Liver (tissue), 9 donors: Measurements from ENCODE around the gene LRP5. TPM values are rescaled to one million over a fixed set of nuclear protein-coding genes. Genes with fewer than 3 reads are reported as not detected.

ENCODE experiments used
- DNase-seq: peaks from one replicate; pipeline ENCODE4 v3.0.0-alpha.2; 2017; ENCODE audit warnings: low spot score
- H3K27ac ChIP-seq, 2 donors: one replicate each; pipeline ENCODE4 v1.7.0; 2013; ENCODE audit warnings: inconsistent platforms in 2 of 2, low read length in 2 of 2, control low read depth in 1 of 2, low read depth in 1 of 2, mild to moderate bottlenecking in 1 of 2
- H3K27me3 ChIP-seq, 4 donors: one replicate each; pipeline versions ENCODE4 v1.6.1 to v1.7.0; 2013; ENCODE audit warnings: low read length in 3 of 4, inconsistent platforms in 1 of 4, mild to moderate bottlenecking in 1 of 4, moderate library complexity in 1 of 4; ENCODE audit not compliant: control insufficient read depth in 4 of 4, insufficient read depth in 4 of 4
- H3K36me3 ChIP-seq, 4 donors: one replicate each; pipeline versions ENCODE4 v1.6.1 to v1.7.0; 2013; ENCODE audit warnings: low read length in 3 of 4, mild to moderate bottlenecking in 3 of 4, low read depth in 1 of 4, moderate library complexity in 1 of 4; ENCODE audit not compliant: control insufficient read depth in 4 of 4, insufficient read depth in 3 of 4
- H3K4me1 ChIP-seq, 4 donors: one replicate each; pipeline versions ENCODE4 v1.6.1 to v1.7.0; 2013; ENCODE audit warnings: low read length in 3 of 4, mild to moderate bottlenecking in 3 of 4, moderate library complexity in 1 of 4; ENCODE audit not compliant: control insufficient read depth in 4 of 4, insufficient read depth in 4 of 4
- H3K4me3 ChIP-seq, 3 donors: one replicate each; pipeline versions ENCODE4 v1.6.1 to v1.7.0; 2013; ENCODE audit warnings: low read length in 3 of 3, control low read depth in 1 of 3, low read depth in 1 of 3, mild to moderate bottlenecking in 1 of 3
- H3K9ac ChIP-seq, 2 donors: one replicate each; pipeline ENCODE4 v1.7.0; 2013; ENCODE audit warnings: low read length in 2 of 2, mild to moderate bottlenecking in 2 of 2, moderate library complexity in 2 of 2, control low read depth in 1 of 2, low read depth in 1 of 2
- H3K9me3 ChIP-seq, 4 donors: one replicate each; pipeline versions ENCODE4 v1.6.1 to v1.7.0; 2013; ENCODE audit warnings: low read length in 3 of 4; ENCODE audit not compliant: control insufficient read depth in 4 of 4
- EGR1 ChIP-seq, 2 donors: IDR thresholded peaks; 2 replicates each; pipeline ENCODE4 v1.6.1; 2016 to 2018; ENCODE audit warnings: antibody characterized with exemption in 2 of 2, low read depth in 2 of 2
- FOXA1 ChIP-seq: IDR thresholded peaks from 2 replicates; pipeline ENCODE4 v1.6.1; 2016; ENCODE audit warnings: antibody characterized with exemption
- FOXA2 ChIP-seq: IDR thresholded peaks from 2 replicates; pipeline ENCODE4 v1.6.1; 2016; ENCODE audit warnings: antibody characterized with exemption
- GABPA ChIP-seq, 2 donors: IDR thresholded peaks in 1 of 2; conservative IDR thresholded peaks in 1 of 2; 2 replicates each; pipeline ENCODE4 v1.6.1; 2016; ENCODE audit warnings: antibody characterized with exemption in 2 of 2, mild to moderate bottlenecking in 1 of 2, moderate library complexity in 1 of 2
- HNF4G ChIP-seq: IDR thresholded peaks from 2 replicates; pipeline ENCODE4 v1.6.1; 2016; ENCODE audit warnings: antibody characterized with exemption
- JUND ChIP-seq, 2 donors: IDR thresholded peaks; 2 replicates each; pipeline ENCODE4 v1.6.1; 2016; ENCODE audit warnings: antibody characterized with exemption in 2 of 2
- NR2F2 ChIP-seq: IDR thresholded peaks from 2 replicates; pipeline ENCODE4 v1.6.1; 2016; ENCODE audit warnings: antibody characterized with exemption
- RAD21 ChIP-seq, 2 donors: IDR thresholded peaks; 2 replicates each; pipeline ENCODE4 v1.6.1; 2016; ENCODE audit warnings: antibody characterized with exemption in 2 of 2, mild to moderate bottlenecking in 2 of 2
- RXRA ChIP-seq, 2 donors: IDR thresholded peaks; 2 replicates each; pipeline ENCODE4 v1.6.1; 2017 to 2018; ENCODE audit warnings: antibody characterized with exemption in 2 of 2, mild to moderate bottlenecking in 1 of 2
- SP1 ChIP-seq: IDR thresholded peaks from 2 replicates; pipeline ENCODE4 v1.6.1; 2018; ENCODE audit warnings: antibody characterized with exemption, mild to moderate bottlenecking
- TAF1 ChIP-seq: conservative IDR thresholded peaks from 2 replicates; pipeline ENCODE4 v1.6.1; 2016; ENCODE audit warnings: antibody characterized with exemption, mild to moderate bottlenecking
- YY1 ChIP-seq: IDR thresholded peaks from 2 replicates; pipeline ENCODE4 v1.6.1; 2016; ENCODE audit warnings: antibody characterized with exemption, mild to moderate bottlenecking
- WGBS: extraction: QIAGEN DNeasy Blood & Tissue Kit; methylation state at CpG from one replicate; pipeline ENCODE4 v1.1.7; 2013; 5-methylcytosine and 5-hydroxymethylcytosine counted together
- polyA plus RNA-seq, 2 donors: library from polyadenylated mRNA; stranded (reverse) in 1 of 2; unstranded in 1 of 2; fragments of 200-250 nt in 1 of 2; fragments of >200 nt in 1 of 2; fragmentation: Nextera tagmentation in 1 of 2; extraction: Ambion mirVana in 1 of 2; gene quantifications; one replicate each; pipeline versions ENCODE4 v1.2.1 to v1.2.3, GENCODE V29; 2013 to 2015
- total RNA-seq, 2 donors: library from RNA; depleted of rRNA; stranded (reverse); fragments of >200 nt; gene quantifications; one replicate each; pipeline ENCODE4 v1.2.3, GENCODE V29; 2014
- TF ChIP-seq, protein P1 (sequence below): fragments of 150-350 bp; IDR thresholded peaks from 2 replicates; pipeline ENCODE4 v1.5.1; 2017; ENCODE audit warnings: improper control_type of control experiment, low read depth, low read length; ENCODE audit not compliant: missing input control
- TF ChIP-seq, protein P2 (sequence below): IDR thresholded peaks from 2 replicates; pipeline ENCODE4 v1.6.1; 2016; ENCODE audit warnings: antibody characterized with exemption
- TF ChIP-seq, protein P3 (sequence below): IDR thresholded peaks from 2 replicates; pipeline ENCODE4 v1.6.1; 2016; ENCODE audit warnings: antibody characterized with exemption
- TF ChIP-seq, protein P4 (sequence below): IDR thresholded peaks from 2 replicates; pipeline ENCODE4 v1.6.1; 2016; ENCODE audit warnings: antibody characterized with exemption, mild to moderate bottlenecking
- TF ChIP-seq, protein P5 (sequence below): IDR thresholded peaks from 2 replicates; pipeline ENCODE4 v1.6.1; 2016; ENCODE audit warnings: antibody characterized with exemption
- donor health status: healthy.
- donor health status: healthy.
- donor health status: healthy.
- donor health status: healthy.
- donor health status: healthy.

The LRP5 gene
- total and polyA plus RNA-seq, 4 donors: 48.9 to 99.3 (median 71.3) TPM

DNA sequence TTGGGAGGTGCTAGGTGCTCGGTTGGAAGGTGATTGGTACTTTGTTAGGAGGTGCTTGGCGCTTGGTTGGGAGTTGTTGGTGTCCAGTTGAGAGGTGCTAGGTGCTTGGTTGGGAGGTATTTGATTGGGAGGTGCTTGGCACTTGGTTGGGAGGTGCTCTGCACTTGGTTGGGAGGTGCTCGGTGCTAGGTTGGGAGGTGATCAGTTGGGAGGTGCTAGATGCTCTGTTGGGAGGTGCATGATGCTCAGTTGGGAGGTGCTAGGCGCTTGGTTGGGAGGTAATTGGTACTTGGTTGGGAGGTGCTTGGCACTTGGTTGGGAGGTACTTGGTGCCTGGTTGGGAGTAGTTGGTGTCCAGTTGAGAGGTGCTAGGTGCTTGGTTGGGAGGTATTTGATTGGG, 40.2 kb downstream of the LRP5 start:
- no peak overlapping the region for H3K9ac ChIP-seq
- TF ChIP-seq, protein P1, sequence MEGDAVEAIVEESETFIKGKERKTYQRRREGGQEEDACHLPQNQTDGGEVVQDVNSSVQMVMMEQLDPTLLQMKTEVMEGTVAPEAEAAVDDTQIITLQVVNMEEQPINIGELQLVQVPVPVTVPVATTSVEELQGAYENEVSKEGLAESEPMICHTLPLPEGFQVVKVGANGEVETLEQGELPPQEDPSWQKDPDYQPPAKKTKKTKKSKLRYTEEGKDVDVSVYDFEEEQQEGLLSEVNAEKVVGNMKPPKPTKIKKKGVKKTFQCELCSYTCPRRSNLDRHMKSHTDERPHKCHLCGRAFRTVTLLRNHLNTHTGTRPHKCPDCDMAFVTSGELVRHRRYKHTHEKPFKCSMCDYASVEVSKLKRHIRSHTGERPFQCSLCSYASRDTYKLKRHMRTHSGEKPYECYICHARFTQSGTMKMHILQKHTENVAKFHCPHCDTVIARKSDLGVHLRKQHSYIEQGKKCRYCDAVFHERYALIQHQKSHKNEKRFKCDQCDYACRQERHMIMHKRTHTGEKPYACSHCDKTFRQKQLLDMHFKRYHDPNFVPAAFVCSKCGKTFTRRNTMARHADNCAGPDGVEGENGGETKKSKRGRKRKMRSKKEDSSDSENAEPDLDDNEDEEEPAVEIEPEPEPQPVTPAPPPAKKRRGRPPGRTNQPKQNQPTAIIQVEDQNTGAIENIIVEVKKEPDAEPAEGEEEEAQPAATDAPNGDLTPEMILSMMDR: no peak
- TF ChIP-seq JUND (IDR thresholded peaks at IDR 0.05) (no peak), NR2F2 (no peak), FOXA1 (no peak), TAF1 (no peak), RAD21 (IDR thresholded peaks at IDR 0.05) (no peak), SP1 (no peak), GABPA (IDR thresholded peaks at IDR 0.05 in 1 of 2, conservative IDR thresholded peaks at IDR 0.05 in 1 of 2) (no peak), YY1 (no peak), EGR1 (IDR thresholded peaks at IDR 0.05; ENCODE audit: low read depth in 2 of 2) (no peak), HNF4G (no peak), FOXA2 (no peak)
- TF ChIP-seq, protein P2, sequence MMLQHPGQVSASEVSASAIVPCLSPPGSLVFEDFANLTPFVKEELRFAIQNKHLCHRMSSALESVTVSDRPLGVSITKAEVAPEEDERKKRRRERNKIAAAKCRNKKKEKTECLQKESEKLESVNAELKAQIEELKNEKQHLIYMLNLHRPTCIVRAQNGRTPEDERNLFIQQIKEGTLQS: no peak
- TF ChIP-seq, protein P3, sequence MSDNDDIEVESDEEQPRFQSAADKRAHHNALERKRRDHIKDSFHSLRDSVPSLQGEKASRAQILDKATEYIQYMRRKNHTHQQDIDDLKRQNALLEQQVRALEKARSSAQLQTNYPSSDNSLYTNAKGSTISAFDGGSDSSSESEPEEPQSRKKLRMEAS: no peak
- TF ChIP-seq, protein P4, sequence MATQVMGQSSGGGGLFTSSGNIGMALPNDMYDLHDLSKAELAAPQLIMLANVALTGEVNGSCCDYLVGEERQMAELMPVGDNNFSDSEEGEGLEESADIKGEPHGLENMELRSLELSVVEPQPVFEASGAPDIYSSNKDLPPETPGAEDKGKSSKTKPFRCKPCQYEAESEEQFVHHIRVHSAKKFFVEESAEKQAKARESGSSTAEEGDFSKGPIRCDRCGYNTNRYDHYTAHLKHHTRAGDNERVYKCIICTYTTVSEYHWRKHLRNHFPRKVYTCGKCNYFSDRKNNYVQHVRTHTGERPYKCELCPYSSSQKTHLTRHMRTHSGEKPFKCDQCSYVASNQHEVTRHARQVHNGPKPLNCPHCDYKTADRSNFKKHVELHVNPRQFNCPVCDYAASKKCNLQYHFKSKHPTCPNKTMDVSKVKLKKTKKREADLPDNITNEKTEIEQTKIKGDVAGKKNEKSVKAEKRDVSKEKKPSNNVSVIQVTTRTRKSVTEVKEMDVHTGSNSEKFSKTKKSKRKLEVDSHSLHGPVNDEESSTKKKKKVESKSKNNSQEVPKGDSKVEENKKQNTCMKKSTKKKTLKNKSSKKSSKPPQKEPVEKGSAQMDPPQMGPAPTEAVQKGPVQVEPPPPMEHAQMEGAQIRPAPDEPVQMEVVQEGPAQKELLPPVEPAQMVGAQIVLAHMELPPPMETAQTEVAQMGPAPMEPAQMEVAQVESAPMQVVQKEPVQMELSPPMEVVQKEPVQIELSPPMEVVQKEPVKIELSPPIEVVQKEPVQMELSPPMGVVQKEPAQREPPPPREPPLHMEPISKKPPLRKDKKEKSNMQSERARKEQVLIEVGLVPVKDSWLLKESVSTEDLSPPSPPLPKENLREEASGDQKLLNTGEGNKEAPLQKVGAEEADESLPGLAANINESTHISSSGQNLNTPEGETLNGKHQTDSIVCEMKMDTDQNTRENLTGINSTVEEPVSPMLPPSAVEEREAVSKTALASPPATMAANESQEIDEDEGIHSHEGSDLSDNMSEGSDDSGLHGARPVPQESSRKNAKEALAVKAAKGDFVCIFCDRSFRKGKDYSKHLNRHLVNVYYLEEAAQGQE: no peak
- TF ChIP-seq, protein P5, sequence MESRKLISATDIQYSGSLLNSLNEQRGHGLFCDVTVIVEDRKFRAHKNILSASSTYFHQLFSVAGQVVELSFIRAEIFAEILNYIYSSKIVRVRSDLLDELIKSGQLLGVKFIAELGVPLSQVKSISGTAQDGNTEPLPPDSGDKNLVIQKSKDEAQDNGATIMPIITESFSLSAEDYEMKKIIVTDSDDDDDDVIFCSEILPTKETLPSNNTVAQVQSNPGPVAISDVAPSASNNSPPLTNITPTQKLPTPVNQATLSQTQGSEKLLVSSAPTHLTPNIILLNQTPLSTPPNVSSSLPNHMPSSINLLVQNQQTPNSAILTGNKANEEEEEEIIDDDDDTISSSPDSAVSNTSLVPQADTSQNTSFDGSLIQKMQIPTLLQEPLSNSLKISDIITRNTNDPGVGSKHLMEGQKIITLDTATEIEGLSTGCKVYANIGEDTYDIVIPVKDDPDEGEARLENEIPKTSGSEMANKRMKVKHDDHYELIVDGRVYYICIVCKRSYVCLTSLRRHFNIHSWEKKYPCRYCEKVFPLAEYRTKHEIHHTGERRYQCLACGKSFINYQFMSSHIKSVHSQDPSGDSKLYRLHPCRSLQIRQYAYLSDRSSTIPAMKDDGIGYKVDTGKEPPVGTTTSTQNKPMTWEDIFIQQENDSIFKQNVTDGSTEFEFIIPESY: no peak
- WGBS: 97% methylated on average over 4 of the region's 4 CpGs
- H3K4me1 ChIP-seq: peaks cover 13 to 62% (median 41%) of the 10 kb centered on the region in 4 donors
- H3K9me3 ChIP-seq: no peaks in the 10 kb centered on the region
- H3K27ac ChIP-seq: no peak overlapping the region
- peaks cover 0 to 5% (median under 1%) of the 10 kb centered on the region in 4 donors for H3K36me3 ChIP-seq
- H3K27me3 ChIP-seq: no peaks in the 10 kb centered on the region
- no peak overlapping the region for H3K4me3 ChIP-seq
- DNase-seq: no peak

DNA sequence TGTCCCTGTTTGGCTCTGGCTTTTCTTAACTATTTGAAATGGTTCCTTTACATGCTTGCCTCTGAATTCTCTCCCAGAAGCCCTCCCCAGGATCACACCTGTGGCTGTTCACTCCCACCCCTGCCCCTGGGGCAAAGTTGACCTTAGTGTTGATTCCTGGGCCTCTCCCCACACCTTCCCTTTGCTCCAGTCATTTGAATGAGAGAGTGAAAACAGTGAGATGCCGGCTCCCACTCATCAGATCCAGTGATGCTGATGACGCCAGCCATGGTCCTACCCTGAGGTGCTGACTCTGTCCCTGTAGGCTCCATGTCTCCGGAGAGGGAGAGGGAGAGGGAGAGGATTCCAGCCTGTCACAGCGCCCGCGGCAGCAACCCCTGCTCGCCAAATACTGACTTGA, 40.7 kb downstream of the LRP5 start:
- Histone ChIP-seq H3K27ac (no peak overlapping the region), H3K9me3 (no peaks in the 10 kb centered on the region), H3K9ac (no peak overlapping the region), H3K27me3 (no peaks in the 10 kb centered on the region), H3K36me3 (peaks cover 0 to 5% (median 1%) of the 10 kb centered on the region in 4 donors), H3K4me3 (no peak overlapping the region), H3K4me1 (peaks cover 16 to 61% (median 39%) of the 10 kb centered on the region in 4 donors)
- DNase-seq: no peak
- WGBS: 93% methylated on average over 7 of the region's 7 CpGs
- TF ChIP-seq FOXA1: no peak
- TF ChIP-seq RXRA (IDR thresholded peaks at IDR 0.05): no peak
- TF ChIP-seq TAF1: no peak
- TF ChIP-seq, protein P4: no peak
- TF ChIP-seq, protein P3: no peak
- TF ChIP-seq GABPA (IDR thresholded peaks at IDR 0.05 in 1 of 2, conservative IDR thresholded peaks at IDR 0.05 in 1 of 2): no peak
- no peak for TF ChIP-seq YY1
- TF ChIP-seq, protein P2: no peak
- TF ChIP-seq RAD21 (IDR thresholded peaks at IDR 0.05): no peak
- no peak for TF ChIP-seq SP1
- no peak for TF ChIP-seq NR2F2
